GM12878 (cell line): Measurements from ENCODE around the gene CNOT11. TPM values are rescaled to one million over a fixed set of nuclear protein-coding genes. Genes with fewer than 3 reads are reported as not detected.
"Not testable (repeated sequence)": the region's sequence is repeated elsewhere in the genome, so short reads cannot be mapped to it uniquely, and the experiment has no call there.

Experiments used
- ATAC-seq: fragments of 200-7000 bp; cut with Tn5 transposase; 3 replicates; pipeline ENCODE4 v1.9.1; 2020; ENCODE audit warnings: mild to moderate bottlenecking, moderate library complexity
- BruUV-seq: library from RNA; stranded (reverse); fragments of 400-500 nt; replicated peaks from 2 replicates; lab custom pipeline; 2021; lab: Mats Ljungman, UMichigan
- CTCF ChIA-PET: fragments of 300-600 bp; sonication (Branson Sonifier 250); formaldehyde crosslinking; extraction: SDS; loops from one replicate; lab custom pipeline; 2021; ENCODE audit warnings: inconsistent platforms; lab: Yijun Ruan, JAX
- POLR2A ChIA-PET: fragments of 350-600 bp; formaldehyde crosslinking; extraction: SDS; loops from one replicate; lab custom pipeline; 2021; ENCODE audit warnings: inconsistent platforms; lab: Charles Lee
- RAD21 ChIA-PET: fragments of 300-600 bp; sonication (Branson Sonifier 250); formaldehyde crosslinking; loops from one replicate; lab custom pipeline; 2023; ENCODE audit warnings: antibody characterized with exemption; ENCODE audit not compliant: unreplicated experiment; lab: Charles Lee
- SMC1A ChIA-PET: fragments of 300-600 bp; sonication (Branson Sonifier 250); formaldehyde crosslinking; loops from one replicate; lab custom pipeline; 2023; ENCODE audit not compliant: unreplicated experiment, uncharacterized antibody; lab: Charles Lee
- DNase-seq: peaks from one replicate; pipeline ENCODE4 v3.0.0-alpha.2; 2011; ENCODE audit warnings: low read depth, low spot score
- FAIRE-seq: peaks from 3 replicates; lab custom pipeline; 2011; peaks lifted over from hg19 to GRCh38; lab: Jason Lieb, UNC
- H2AFZ ChIP-seq: 2 replicates; pipeline ENCODE4 v1.6.0; 2011; ENCODE audit warnings: low read depth, low read length, control low read depth; ENCODE audit not compliant: control insufficient read depth
- H3K27ac ChIP-seq: 2 replicates; pipeline ENCODE4 v1.5.1; 2011; ENCODE audit warnings: control low read depth; ENCODE audit not compliant: control insufficient read depth, insufficient read depth
- H3K27me3 ChIP-seq, 2 experiments: replicated peaks in 1 of 2; 2 replicates each; pipeline versions ENCODE4 v1.6.0 to v1.6.1; 2011; ENCODE audit warnings: low read length in 1 of 2; ENCODE audit not compliant: control insufficient read depth in 2 of 2, insufficient read depth in 2 of 2
- H3K36me3 ChIP-seq, 2 experiments: 2 replicates each; pipeline ENCODE4 v1.5.1; 2011; ENCODE audit warnings: low read length in 1 of 2; ENCODE audit not compliant: control insufficient read depth in 2 of 2, insufficient read depth in 2 of 2
- H3K4me1 ChIP-seq: 2 replicates; pipeline ENCODE4 v1.6.1; 2011; ENCODE audit warnings: mild to moderate bottlenecking, low read length, moderate library complexity, mixed read lengths; ENCODE audit not compliant: control insufficient read depth, insufficient read depth
- H3K4me2 ChIP-seq: 2 replicates; pipeline ENCODE4 v1.6.0; 2011; ENCODE audit warnings: control low read depth; ENCODE audit not compliant: control insufficient read depth, insufficient read depth
- H3K4me3 ChIP-seq: fragments of 200-600 bp; sonication (generic); 2 replicates; pipeline ENCODE4 v1.5.1; 2016
- H3K79me2 ChIP-seq: 2 replicates; pipeline ENCODE4 v1.6.0; 2011; ENCODE audit warnings: low read length; ENCODE audit not compliant: control insufficient read depth, insufficient read depth
- H3K9ac ChIP-seq: 2 replicates; pipeline ENCODE4 v1.8.0; 2011; ENCODE audit warnings: low read length, control low read depth, mixed read lengths; ENCODE audit not compliant: control insufficient read depth, insufficient read depth
- H3K9me3 ChIP-seq: replicated peaks from 3 replicates; pipeline ENCODE4 v1.5.1; 2011; ENCODE audit warnings: mild to moderate bottlenecking, low read length; ENCODE audit not compliant: control insufficient read depth, insufficient read depth
- H4K20me1 ChIP-seq: 2 replicates; pipeline ENCODE4 v1.6.0; 2011; ENCODE audit not compliant: control insufficient read depth, insufficient read depth
- CBFB ChIP-seq: IDR thresholded peaks from 2 replicates; pipeline ENCODE4 v1.6.1; 2016; ENCODE audit warnings: antibody characterized with exemption, low read depth
- NFYA ChIP-seq: IDR thresholded peaks from 2 replicates; pipeline ENCODE4 v1.6.1; 2011; ENCODE audit warnings: low read depth, mild to moderate bottlenecking, low read length, improper control_type of control experiment, borderline replicate concordance
- SMAD5 ChIP-seq: IDR thresholded peaks from 2 replicates; pipeline ENCODE4 v1.6.1; 2016; ENCODE audit warnings: antibody characterized with exemption, low read depth
- SUZ12 ChIP-seq: fragments of 200-600 bp; sonication (generic); IDR thresholded peaks from one replicate; pipeline ENCODE4 v1.6.1; 2018; ENCODE audit warnings: antibody characterized with exemption, mild to moderate bottlenecking; ENCODE audit not compliant: unreplicated experiment
- ZBTB4 ChIP-seq: fragments of 450-650 bp; formaldehyde crosslinking; IDR thresholded peaks from 2 replicates; pipeline ENCODE4 v1.4.0; 2022; ENCODE audit warnings: mild to moderate bottlenecking, moderate library complexity
- WGBS: methylation state at CpG from one replicate; pipeline ENCODE4 v1.1.6; 2016; ENCODE audit warnings: low lambda C conversion rate; ENCODE audit not compliant: insufficient replicate concordance, insufficient coverage; ENCODE audit errors: missing lambda C conversion rate; 5-methylcytosine and 5-hydroxymethylcytosine counted together
- in situ Hi-C: fragments of 300-500 bp; cut with MboI; formaldehyde crosslinking; loops from 9 replicates; pipeline ENCODE4 v1.14.3; 2018; ENCODE audit warnings: mixed read lengths
- intact Hi-C: fragments of 100-400 bp; cut with micrococcal nuclease; formaldehyde crosslinking; loops from one replicate; pipeline ENCODE4 v1.14.2; 2022; ENCODE audit not compliant: unreplicated experiment
- polyA plus RNA-seq, 11 experiments: library from polyadenylated mRNA; depleted of rRNA in 4 of 11; unstranded in 6 of 11; stranded (reverse) in 5 of 11; fragments of >200 nt; fragmentation: Nextera tagmentation in 4 of 11; fragmentation: Illumina TruSeq in 1 of 11; extraction: Ambion mirVana in 4 of 11; extraction: Trizol in 1 of 11; gene quantifications; 1 replicate in 1 of 11; 2 replicates in 10 of 11; pipeline versions ENCODE4 v1.2.1 to v1.2.3, GENCODE V29; 2011 to 2016; ENCODE audit warnings: inconsistent platforms in 2 of 11, missing spikeins in 2 of 11, low read depth in 1 of 11
- total RNA-seq, 4 experiments: library from RNA; depleted of rRNA in 3 of 4; stranded (reverse); fragments of >200 nt in 3 of 4; fragmentation: Illumina TruSeq in 1 of 4; extraction: Trizol in 1 of 4; gene quantifications; 2 replicates each; pipeline versions ENCODE4 v1.2.1 to v1.2.3, GENCODE V29; 2013 to 2021

CNOT11 gene
- total and polyA plus RNA-seq, 10 of the 15 experiments (the other 5 are each of a cell fraction or from before 2014, with no cell fraction given) = 10.8 to 111 (median 50.5) TPM

GRCh38 chr2:101241158-101241557 is 11.5 kb upstream of the CNOT11 start (continued):
- TF ChIP-seq CBFB = no peak
- TF ChIP-seq NFYA = no peak
- TF ChIP-seq SUZ12 = no peak
- no peak for TF ChIP-seq SMAD5
- no peak for TF ChIP-seq ZBTB4 (CRISPR knock-in tag)

- H3K79me2 ChIP-seq, H3K4me3 ChIP-seq, H3K4me2 ChIP-seq, H3K9me3 ChIP-seq, RAD21 ChIA-PET, H3K4me1 ChIP-seq, SMC1A ChIA-PET, POLR2A ChIA-PET, CTCF ChIA-PET, H4K20me1 ChIP-seq, H3K36me3 ChIP-seq, BruUV-seq, H3K27ac ChIP-seq, ATAC-seq, H2AFZ ChIP-seq, H3K27me3 ChIP-seq, FAIRE-seq, H3K9ac ChIP-seq, intact Hi-C loops, DNase-seq, in situ Hi-C loops: not testable (repeated sequence)
- 48% methylated on average over 4 of the region's 4 CpGs for WGBS
These were observed 8.3 kb upstream of the CNOT11 start for GRCh38 chr2:101244373-101244772.

GRCh38 chr2:101244899-101245298 is 7.8 kb upstream of the CNOT11 start:
- BruUV-seq, intact Hi-C loops, H3K4me2 ChIP-seq, H2AFZ ChIP-seq, H3K9me3 ChIP-seq, POLR2A ChIA-PET, H3K36me3 ChIP-seq, H3K4me3 ChIP-seq, H3K27ac ChIP-seq, H3K27me3 ChIP-seq, in situ Hi-C loops, ATAC-seq, H4K20me1 ChIP-seq, FAIRE-seq, DNase-seq, H3K79me2 ChIP-seq, CTCF ChIA-PET, SMC1A ChIA-PET, H3K9ac ChIP-seq, H3K4me1 ChIP-seq: not testable (repeated sequence)
- WGBS = 68% methylated on average over 12 of the region's 12 CpGs
- RAD21 ChIA-PET = interaction anchor here (0.6 kb wide), 1 partner anchor 241 kb away, joined by 3 read pairs; no protein-coding TSS in a partner anchor

GRCh38 chr2:101245468-101245867 is 7.2 kb upstream of the CNOT11 start:
- H3K27me3 ChIP-seq, POLR2A ChIA-PET, intact Hi-C loops, H3K4me1 ChIP-seq, H3K4me2 ChIP-seq, FAIRE-seq, H3K36me3 ChIP-seq, in situ Hi-C loops, DNase-seq, H3K79me2 ChIP-seq, H3K9ac ChIP-seq, H3K4me3 ChIP-seq, ATAC-seq, H3K27ac ChIP-seq, SMC1A ChIA-PET, H3K9me3 ChIP-seq, H4K20me1 ChIP-seq, BruUV-seq, H2AFZ ChIP-seq: not testable (repeated sequence)
- RAD21 ChIA-PET = interaction anchor here (0.6 kb wide), 1 partner anchor 242 kb away, joined by 3 read pairs; no protein-coding TSS in a partner anchor
- CTCF ChIA-PET = interaction anchor here (1.0 to 1.1 kb wide), 2 partner anchors 11 to 21 kb away, joined by 3 to 4 read pairs; no protein-coding TSS in a partner anchor
- 72% methylated on average over 5 of the region's 5 CpGs for WGBS
